Calu3 (cell line): ENCODE results near the gene UBR2. TPM values are rescaled to one million over a fixed set of nuclear protein-coding genes. Genes with fewer than 3 reads are reported as not detected.

ENCODE experiments used
- BruUV-seq: library from RNA; stranded (reverse); fragments of 400-500 nt; replicated peaks from 2 replicates; lab custom pipeline; 2021; lab: Mats Ljungman, UMichigan
- CTCF ChIA-PET: fragments of 300-600 bp; sonication (Branson Sonifier 250); formaldehyde crosslinking; loops from one replicate; lab custom pipeline; 2022; ENCODE audit warnings: antibody characterized with exemption; lab: Charles Lee
- DNase-seq: peaks from one replicate; pipeline ENCODE4 v3.0.0; 2022
- H3K27ac Mint-ChIP-seq: one replicate; pipeline ENCODE4 v1.8.0; 2022; ENCODE audit warnings: mixed read lengths; ENCODE audit not compliant: unreplicated experiment
- H3K27me3 Mint-ChIP-seq: one replicate; pipeline ENCODE4 v1.8.0; 2022; ENCODE audit warnings: mixed read lengths; ENCODE audit not compliant: unreplicated experiment
- H3K36me3 Mint-ChIP-seq: one replicate; pipeline ENCODE4 v1.8.0; 2022; ENCODE audit warnings: mild to moderate bottlenecking, moderate library complexity, mixed read lengths; ENCODE audit not compliant: insufficient read depth, unreplicated experiment
- H3K4me1 Mint-ChIP-seq: one replicate; pipeline ENCODE4 v1.8.0; 2022; ENCODE audit warnings: mild to moderate bottlenecking, low read depth, mixed read lengths; ENCODE audit not compliant: unreplicated experiment
- H3K4me3 Mint-ChIP-seq: one replicate; pipeline ENCODE4 v1.8.0; 2022; ENCODE audit warnings: mild to moderate bottlenecking, low read depth, moderate library complexity, mixed read lengths; ENCODE audit not compliant: unreplicated experiment
- H3K9me3 Mint-ChIP-seq: one replicate; pipeline ENCODE4 v1.8.0; 2022; ENCODE audit warnings: low read depth, mixed read lengths; ENCODE audit not compliant: unreplicated experiment
- intact Hi-C: fragments of 100-400 bp; cut with micrococcal nuclease; formaldehyde crosslinking; loops from one replicate; pipeline ENCODE4 v1.10.0; 2022; ENCODE audit not compliant: unreplicated experiment
- total RNA-seq: library from RNA; stranded (reverse); gene quantifications from 2 replicates; pipeline ENCODE4 v1.2.3, GENCODE V29; 2022
- TF ChIP-seq, protein P1 (sequence below): fragments of 200-600 bp; IDR thresholded peaks from one replicate; pipeline ENCODE4 v1.8.0; 2022; ENCODE audit warnings: antibody characterized with exemption; ENCODE audit not compliant: unreplicated experiment

UBR2 gene
- total RNA-seq, 1 experiment from 2014 or later: 32.4 TPM

DNA sequence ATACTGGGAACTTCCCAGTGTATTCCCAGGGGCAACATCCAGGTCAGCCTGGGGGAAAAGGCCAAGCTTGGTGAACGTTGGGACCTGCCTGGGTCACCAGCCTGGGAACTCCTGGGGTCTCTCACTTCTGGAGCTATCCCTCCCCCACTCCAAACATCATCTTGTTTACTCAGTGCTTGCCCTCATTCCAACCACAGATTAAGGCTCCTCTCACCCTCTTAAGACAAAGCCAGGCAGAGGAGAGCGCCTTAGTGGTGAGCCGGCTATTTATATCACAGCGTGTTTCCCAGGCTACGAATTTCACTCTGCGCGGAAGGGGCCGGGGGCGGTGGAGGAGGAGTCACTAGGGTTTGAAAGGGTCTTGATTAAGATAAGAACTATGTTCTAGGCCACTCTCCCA lies 146.5 kb downstream of the UBR2 start:
- CTCF ChIA-PET: no interaction called here
- DNase-seq: no peak
- TF ChIP-seq, protein P1, sequence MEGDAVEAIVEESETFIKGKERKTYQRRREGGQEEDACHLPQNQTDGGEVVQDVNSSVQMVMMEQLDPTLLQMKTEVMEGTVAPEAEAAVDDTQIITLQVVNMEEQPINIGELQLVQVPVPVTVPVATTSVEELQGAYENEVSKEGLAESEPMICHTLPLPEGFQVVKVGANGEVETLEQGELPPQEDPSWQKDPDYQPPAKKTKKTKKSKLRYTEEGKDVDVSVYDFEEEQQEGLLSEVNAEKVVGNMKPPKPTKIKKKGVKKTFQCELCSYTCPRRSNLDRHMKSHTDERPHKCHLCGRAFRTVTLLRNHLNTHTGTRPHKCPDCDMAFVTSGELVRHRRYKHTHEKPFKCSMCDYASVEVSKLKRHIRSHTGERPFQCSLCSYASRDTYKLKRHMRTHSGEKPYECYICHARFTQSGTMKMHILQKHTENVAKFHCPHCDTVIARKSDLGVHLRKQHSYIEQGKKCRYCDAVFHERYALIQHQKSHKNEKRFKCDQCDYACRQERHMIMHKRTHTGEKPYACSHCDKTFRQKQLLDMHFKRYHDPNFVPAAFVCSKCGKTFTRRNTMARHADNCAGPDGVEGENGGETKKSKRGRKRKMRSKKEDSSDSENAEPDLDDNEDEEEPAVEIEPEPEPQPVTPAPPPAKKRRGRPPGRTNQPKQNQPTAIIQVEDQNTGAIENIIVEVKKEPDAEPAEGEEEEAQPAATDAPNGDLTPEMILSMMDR: no peak
- Mint-ChIP-seq H3K27ac (no peak overlapping the region), H3K36me3 (no peaks in the 10 kb centered on the region), H3K4me1 (peaks cover 8% of the 10 kb centered on the region), H3K4me3 (no peak overlapping the region), H3K9me3 (peaks cover 4% of the 10 kb centered on the region), H3K27me3 (no peaks in the 10 kb centered on the region)
- BruUV-seq: no TSS peak
- intact Hi-C loops: no loop called here

DNA sequence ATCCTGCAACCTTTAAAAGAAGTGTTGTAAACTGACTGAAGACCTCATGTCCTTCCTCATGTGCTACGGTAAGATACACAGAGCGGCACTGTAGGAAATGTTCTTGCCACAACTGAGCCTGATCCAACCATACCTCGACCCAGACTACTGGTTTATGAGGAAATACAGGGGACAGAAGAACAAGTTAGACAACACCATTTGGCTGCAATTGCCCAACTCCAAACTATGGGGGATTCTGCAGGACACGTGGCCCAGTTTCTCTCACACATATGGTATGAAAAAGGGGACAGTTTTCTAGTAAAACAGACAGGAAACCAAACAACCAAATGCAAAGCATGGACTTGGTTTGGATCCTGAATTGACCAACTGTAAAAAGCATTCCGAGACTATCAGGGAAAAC lies 148.1 kb downstream of the UBR2 start:
- Mint-ChIP-seq H3K27me3 (no peaks in the 10 kb centered on the region), H3K4me3 (no peak overlapping the region), H3K4me1 (peaks cover 8% of the 10 kb centered on the region), H3K36me3 (no peaks in the 10 kb centered on the region), H3K27ac (no peak overlapping the region), H3K9me3 (peaks cover 4% of the 10 kb centered on the region)
- TF ChIP-seq, protein P1: no peak
- CTCF ChIA-PET: no interaction called here
- intact Hi-C loops: no loop called here
- DNase-seq: no peak
- BruUV-seq: no TSS peak

DNA sequence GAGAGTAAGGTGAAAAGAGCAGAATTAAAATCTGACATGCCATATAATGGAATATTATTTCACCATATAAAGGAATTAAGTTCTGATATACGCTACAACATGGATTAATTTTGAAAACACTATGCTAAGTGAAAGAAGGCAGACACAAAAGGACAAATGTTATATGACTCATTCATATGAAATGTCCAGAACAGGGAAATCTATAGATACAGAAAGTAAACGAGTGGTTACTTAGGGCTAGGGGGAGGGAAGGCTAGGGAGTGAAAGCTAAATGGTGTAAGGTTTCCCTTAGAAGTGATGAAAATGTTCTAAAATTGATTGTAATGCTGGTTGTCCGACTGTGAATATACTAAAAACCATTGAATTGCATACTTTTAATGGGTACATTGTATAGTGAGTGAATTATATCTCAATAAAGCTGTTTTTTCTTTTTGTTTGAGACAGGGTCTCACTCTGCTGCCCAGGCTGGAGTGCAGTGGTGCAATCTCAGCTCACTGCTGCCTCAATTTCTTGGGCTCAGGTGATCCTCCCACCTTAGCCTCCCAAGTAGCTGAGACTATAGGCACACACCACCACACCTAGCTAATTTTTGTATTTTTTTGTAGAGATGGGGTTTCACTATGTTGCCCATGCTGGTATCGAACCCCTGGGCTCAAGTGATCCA lies 150.4 kb downstream of the UBR2 start:
- DNase-seq: no peak
- intact Hi-C loops: no loop called here
- H3K27me3 Mint-ChIP-seq: no peaks in the 10 kb centered on the region
- no peak overlapping the region for H3K4me3 Mint-ChIP-seq
- no peaks in the 10 kb centered on the region for H3K36me3 Mint-ChIP-seq
- BruUV-seq: no TSS peak
- H3K9me3 Mint-ChIP-seq: peaks cover 4% of the 10 kb centered on the region
- TF ChIP-seq, protein P1: no peak
- CTCF ChIA-PET: interaction anchor here (0.6 to 1.6 kb wide), 3 partner anchors 12 to 32 kb away, joined by 3 to 8 read pairs (median 4); partner anchors contain the start of gene TBCC
- H3K27ac Mint-ChIP-seq: no peak overlapping the region
- H3K4me1 Mint-ChIP-seq: peaks cover 8% of the 10 kb centered on the region

DNA sequence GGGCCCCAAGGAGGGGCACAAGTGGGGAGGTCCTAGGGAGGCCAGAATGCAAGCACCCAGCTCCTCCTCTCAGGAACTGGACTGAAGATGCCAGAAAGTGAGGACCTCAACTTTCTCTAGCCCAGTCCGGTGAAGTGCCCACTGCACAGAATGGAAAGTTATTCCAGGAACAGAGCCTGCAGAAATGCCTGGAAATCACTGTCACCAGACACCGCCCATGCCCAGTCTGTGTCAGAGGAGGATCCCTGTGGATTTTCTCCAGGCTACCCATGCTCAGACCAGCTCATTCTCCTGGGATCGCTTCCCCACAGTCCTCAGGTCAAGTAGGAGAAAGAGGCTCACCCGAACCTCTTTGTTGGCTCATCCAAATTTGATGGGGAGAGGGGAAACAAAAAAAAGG lies 152.0 kb downstream of the UBR2 start:
- no peak for DNase-seq
- H3K4me1 Mint-ChIP-seq: peaks cover 8% of the 10 kb centered on the region
- no peaks in the 10 kb centered on the region for H3K36me3 Mint-ChIP-seq
- TF ChIP-seq, protein P1: no peak
- H3K4me3 Mint-ChIP-seq: no peak overlapping the region
- intact Hi-C loops: no loop called here
- no TSS peak for BruUV-seq
- H3K27me3 Mint-ChIP-seq: peaks cover 11% of the 10 kb centered on the region
- CTCF ChIA-PET: interaction anchor here (0.7 to 0.9 kb wide), 2 partner anchors 21 to 60 kb away, joined by 3 to 4 read pairs; no protein-coding TSS in a partner anchor
- peaks cover 4% of the 10 kb centered on the region for H3K9me3 Mint-ChIP-seq
- no peak overlapping the region for H3K27ac Mint-ChIP-seq
